CD4-positive, alpha-beta T cell (primary cell): Measurements from ENCODE around the gene LDLR. TPM values are rescaled to one million over a fixed set of nuclear protein-coding genes. Genes with fewer than 3 reads are reported as not detected.

Experiments
- ATAC-seq: fragments of 200-7000 bp; cut with Tn5 transposase; one replicate; pipeline ENCODE4 v1.10.0; 2022; ENCODE audit warnings: mild to moderate bottlenecking; ENCODE audit not compliant: poor library complexity
- CTCF ChIA-PET: fragments of 350-600 bp; sonication (Branson Sonifier 250); formaldehyde crosslinking; loops from one replicate; lab custom pipeline; 2021; ENCODE audit warnings: antibody characterized with exemption, inconsistent platforms; lab: Charles Lee
- POLR2A ChIA-PET: fragments of 350-600 bp; sonication (Branson Sonifier 250); formaldehyde crosslinking; loops from one replicate; lab custom pipeline; 2021; ENCODE audit warnings: antibody characterized with exemption, inconsistent platforms; lab: Charles Lee
- DNase-seq, 14 experiments: peaks; one replicate each; pipeline ENCODE4 v3.0.0-alpha.2; 2013 to 2020; ENCODE audit warnings: mixed read lengths in 2 of 14
- H3K27ac ChIP-seq, 2 donors: one replicate each; pipeline versions ENCODE4 v1.5.1 to v1.7.0; 2013; ENCODE audit warnings: low read length in 2 of 2, low read depth in 1 of 2, mild to moderate bottlenecking in 1 of 2
- H3K27me3 ChIP-seq, 2 experiments: 1 replicate in 1 of 2; 2 replicates in 1 of 2; pipeline versions ENCODE4 v1.6.1 to v1.7.0; 2013; ENCODE audit warnings: low read length in 2 of 2, control low read depth in 1 of 2, mild to moderate bottlenecking in 1 of 2, moderate library complexity in 1 of 2; ENCODE audit not compliant: insufficient read depth in 2 of 2, control insufficient read depth in 1 of 2
- H3K36me3 ChIP-seq: one replicate; pipeline ENCODE4 v1.6.1; 2013; ENCODE audit warnings: low read length, control low read depth; ENCODE audit not compliant: insufficient read depth
- H3K4me1 ChIP-seq: one replicate; pipeline ENCODE4 v1.6.1; 2013; ENCODE audit warnings: low read length, control low read depth; ENCODE audit not compliant: insufficient read depth
- H3K4me3 ChIP-seq: one replicate; pipeline ENCODE4 v1.5.1; 2013; ENCODE audit warnings: mild to moderate bottlenecking, low read length, moderate library complexity
- H3K9me3 ChIP-seq, 2 experiments: 1 replicate in 1 of 2; 2 replicates in 1 of 2; pipeline versions ENCODE4 v1.6.1 to v1.7.0; 2013; ENCODE audit warnings: low read length in 2 of 2, mild to moderate bottlenecking in 2 of 2, control low read depth in 1 of 2, moderate library complexity in 1 of 2; ENCODE audit not compliant: control insufficient read depth in 1 of 2, insufficient read depth in 1 of 2
- H3K27ac Mint-ChIP-seq: one replicate; pipeline ENCODE4 v1.8.0; 2020; ENCODE audit warnings: mixed read lengths
- H3K27me3 Mint-ChIP-seq: one replicate; pipeline ENCODE4 v1.8.0; 2021; ENCODE audit warnings: mixed read lengths
- H3K36me3 Mint-ChIP-seq: one replicate; pipeline ENCODE4 v1.8.0; 2021; ENCODE audit warnings: low read depth, mixed read lengths
- H3K4me1 Mint-ChIP-seq: one replicate; pipeline ENCODE4 v1.8.0; 2021; ENCODE audit warnings: low read depth, mixed read lengths
- H3K4me3 Mint-ChIP-seq: one replicate; pipeline ENCODE4 v1.8.0; 2020; ENCODE audit warnings: mild to moderate bottlenecking, mixed read lengths
- H3K9me3 Mint-ChIP-seq: one replicate; pipeline ENCODE4 v1.8.0; 2020; ENCODE audit warnings: mixed read lengths
- intact Hi-C, 2 experiments: fragments of 100-400 bp; cut with DNase I in 1 of 2; cut with micrococcal nuclease in 1 of 2; formaldehyde crosslinking; loops; one replicate each; pipeline versions ENCODE4 v1.15.1 to v1.9.0; 2023 to 2025; cut with DNase I, micrococcal nuclease
- polyA plus RNA-seq, 2 donors: library from polyadenylated mRNA; unstranded; fragments of 120-200 nt; gene quantifications; one replicate each; pipeline ENCODE4 v1.2.1, GENCODE V29; 2013
- total RNA-seq, 174 experiments: library from RNA in 2 of 174; stranded (reverse) in 2 of 174; gene quantifications; one replicate each; pipeline ENCODE4 v1.2.3 and lab custom pipeline; 2021 to 2026
- TF ChIP-seq, protein P1 (sequence below): fragments of 200-600 bp; IDR thresholded peaks from one replicate; pipeline ENCODE4 v1.8.0; 2022; ENCODE audit warnings: antibody characterized with exemption, mild to moderate bottlenecking

The LDLR gene
- total RNA-seq (10 to 100 TPM; 32.5 to 34.0 TPM), total RNA-seq (lab: John Stamatoyannopoulos, UW) (10.1 to 480 (median 100) reads per million in 172 experiments)
- 4.3 TPM for polyA plus RNA-seq (2013, experiment 1 of 2)
- polyA plus RNA-seq (2013, experiment 2 of 2) = 8.6 TPM

DNA sequence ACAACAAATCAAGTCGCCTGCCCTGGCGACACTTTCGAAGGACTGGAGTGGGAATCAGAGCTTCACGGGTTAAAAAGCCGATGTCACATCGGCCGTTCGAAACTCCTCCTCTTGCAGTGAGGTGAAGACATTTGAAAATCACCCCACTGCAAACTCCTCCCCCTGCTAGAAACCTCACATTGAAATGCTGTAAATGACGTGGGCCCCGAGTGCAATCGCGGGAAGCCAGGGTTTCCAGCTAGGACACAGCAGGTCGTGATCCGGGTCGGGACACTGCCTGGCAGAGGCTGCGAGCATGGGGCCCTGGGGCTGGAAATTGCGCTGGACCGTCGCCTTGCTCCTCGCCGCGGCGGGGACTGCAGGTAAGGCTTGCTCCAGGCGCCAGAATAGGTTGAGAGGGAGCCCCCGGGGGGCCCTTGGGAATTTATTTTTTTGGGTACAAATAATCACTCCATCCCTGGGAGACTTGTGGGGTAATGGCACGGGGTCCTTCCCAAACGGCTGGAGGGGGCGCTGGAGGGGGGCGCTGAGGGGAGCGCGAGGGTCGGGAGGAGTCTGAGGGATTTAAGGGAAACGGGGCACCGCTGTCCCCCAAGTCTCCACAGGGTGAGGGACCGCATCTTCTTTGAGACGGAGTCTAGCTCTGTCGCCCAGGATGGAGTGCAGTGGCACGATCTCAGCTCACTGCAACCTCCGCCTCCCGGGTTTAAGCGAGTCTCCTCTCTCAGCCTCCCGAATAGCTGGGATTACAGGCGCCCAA, at the start of gene LDLR:
TSS of gene LDLR (plus strand) at position 210 of the 760 bp plus-strand sequence. CDS start at position 296, 86 bp downstream.
- TF ChIP-seq, protein P1, sequence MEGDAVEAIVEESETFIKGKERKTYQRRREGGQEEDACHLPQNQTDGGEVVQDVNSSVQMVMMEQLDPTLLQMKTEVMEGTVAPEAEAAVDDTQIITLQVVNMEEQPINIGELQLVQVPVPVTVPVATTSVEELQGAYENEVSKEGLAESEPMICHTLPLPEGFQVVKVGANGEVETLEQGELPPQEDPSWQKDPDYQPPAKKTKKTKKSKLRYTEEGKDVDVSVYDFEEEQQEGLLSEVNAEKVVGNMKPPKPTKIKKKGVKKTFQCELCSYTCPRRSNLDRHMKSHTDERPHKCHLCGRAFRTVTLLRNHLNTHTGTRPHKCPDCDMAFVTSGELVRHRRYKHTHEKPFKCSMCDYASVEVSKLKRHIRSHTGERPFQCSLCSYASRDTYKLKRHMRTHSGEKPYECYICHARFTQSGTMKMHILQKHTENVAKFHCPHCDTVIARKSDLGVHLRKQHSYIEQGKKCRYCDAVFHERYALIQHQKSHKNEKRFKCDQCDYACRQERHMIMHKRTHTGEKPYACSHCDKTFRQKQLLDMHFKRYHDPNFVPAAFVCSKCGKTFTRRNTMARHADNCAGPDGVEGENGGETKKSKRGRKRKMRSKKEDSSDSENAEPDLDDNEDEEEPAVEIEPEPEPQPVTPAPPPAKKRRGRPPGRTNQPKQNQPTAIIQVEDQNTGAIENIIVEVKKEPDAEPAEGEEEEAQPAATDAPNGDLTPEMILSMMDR = no peak
- Histone ChIP-seq H3K36me3 (peaks cover 1% of the 10 kb centered on the region), H3K4me3 (peak within 1 kb of the TSS; percentile 86), H3K9me3 (peaks cover 0 to 4% of the 10 kb centered on the region in 2 experiments), H3K27ac (peak within 1 kb of the TSS; percentile 78), H3K4me1 (peaks cover 72% of the 10 kb centered on the region), H3K27me3 (no peaks in the 10 kb centered on the region)
- H3K9me3 Mint-ChIP-seq = no peaks in the 10 kb centered on the region
- ATAC-seq = peak; percentile 48
- peaks cover 10% of the 10 kb centered on the region for H3K36me3 Mint-ChIP-seq
- ChIA-PET POLR2A (interaction anchor here (0.6 to 1.9 kb wide), 8 partner anchors 9 to 523 kb away, joined by 3 to 10 read pairs (median 5); partner anchors contain the start of gene KRI1), CTCF (interaction anchor here (1.0 to 3.9 kb wide), 4 partner anchors 11 to 54 kb away, joined by 3 to 15 read pairs (median 8); no protein-coding TSS in a partner anchor)
- intact Hi-C loops = loop anchor here (2.0 to 10.0 kb wide), 4 partner anchors 38 to 129 kb away; partner anchors contain the start of gene SMARCA4 (in 2 of the 2)
- H3K27me3 Mint-ChIP-seq = no peaks in the 10 kb centered on the region
- peak; percentile 46 to 94 (median 66) for DNase-seq
- peaks cover 43% of the 10 kb centered on the region for H3K4me1 Mint-ChIP-seq
- peak within 1 kb of the TSS; percentile 89 for H3K4me3 Mint-ChIP-seq
- H3K27ac Mint-ChIP-seq = peak within 1 kb of the TSS; percentile 92

DNA sequence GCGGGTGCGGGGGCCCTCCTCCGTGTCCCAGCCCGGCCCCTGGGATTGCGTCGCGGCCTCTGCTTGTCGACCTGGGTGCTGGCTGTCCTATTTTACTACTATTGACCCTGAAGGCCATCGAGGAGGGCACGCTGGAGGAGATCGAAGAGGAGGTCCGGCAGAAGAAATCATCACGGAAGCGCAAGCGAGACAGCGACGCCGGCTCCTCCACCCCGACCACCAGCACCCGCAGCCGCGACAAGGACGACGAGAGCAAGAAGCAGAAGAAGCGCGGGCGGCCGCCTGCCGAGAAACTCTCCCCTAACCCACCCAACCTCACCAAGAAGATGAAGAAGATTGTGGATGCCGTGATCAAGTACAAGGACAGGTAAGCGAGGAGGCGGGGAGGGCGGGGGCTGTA, 48.1 kb upstream of the LDLR start:
- H3K4me3 ChIP-seq = no peak overlapping the region
- no peak overlapping the region for H3K27ac Mint-ChIP-seq
- DNase-seq (peak in 1 of 14 experiments; percentile 7), ATAC-seq (no peak)
- H3K27ac ChIP-seq = no peak overlapping the region
- CTCF ChIA-PET = interaction anchor here (0.7 kb wide), 1 partner anchor 104 kb away, joined by 4 read pairs; no protein-coding TSS in a partner anchor
- POLR2A ChIA-PET = no interaction called here
- TF ChIP-seq, protein P1 = no peak
- no peaks in the 10 kb centered on the region for H3K4me1 Mint-ChIP-seq
- H3K4me1 ChIP-seq = peaks cover 2% of the 10 kb centered on the region
- peaks cover 66% of the 10 kb centered on the region for H3K36me3 Mint-ChIP-seq
- intact Hi-C loops = no loop called here
- no peak overlapping the region for H3K4me3 Mint-ChIP-seq
- H3K36me3 ChIP-seq = peaks cover 53% of the 10 kb centered on the region
- H3K27me3 ChIP-seq = no peaks in the 10 kb centered on the region
- H3K9me3 ChIP-seq = no peaks in the 10 kb centered on the region
- H3K27me3 Mint-ChIP-seq = no peaks in the 10 kb centered on the region
- no peaks in the 10 kb centered on the region for H3K9me3 Mint-ChIP-seq

DNA sequence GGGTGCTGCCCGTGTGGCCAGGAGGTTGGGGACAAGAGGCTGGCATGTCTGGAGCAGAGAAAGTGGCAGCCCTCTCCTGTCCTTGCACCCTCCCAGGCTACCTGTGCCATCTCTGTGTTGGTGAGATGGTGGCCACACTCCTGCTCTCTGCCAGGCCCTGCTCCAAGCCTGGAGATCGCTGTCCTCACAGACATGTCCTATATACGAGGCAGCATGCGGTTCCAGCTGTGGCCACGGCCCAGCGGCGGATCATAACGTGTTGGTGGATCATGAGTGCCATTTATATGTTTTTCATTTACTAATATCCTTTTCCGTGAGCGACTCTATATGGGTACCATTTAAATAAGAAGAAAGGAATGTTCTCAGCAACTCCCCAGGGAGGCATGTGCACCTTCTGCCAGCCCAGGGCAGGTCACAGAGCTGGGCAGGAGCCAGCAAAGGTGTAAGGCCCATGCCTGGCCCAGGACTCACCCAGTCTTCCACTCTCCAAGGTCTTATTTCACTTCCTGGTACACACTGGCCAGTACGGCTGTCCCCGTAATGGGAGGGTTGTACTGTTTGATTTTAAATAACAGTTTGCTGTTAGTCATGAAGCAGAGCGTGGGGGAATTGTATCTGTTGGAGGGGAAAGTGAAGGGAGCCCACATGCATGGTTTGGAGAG, 47.2 kb upstream of the LDLR start:
- H3K4me1 ChIP-seq = peaks cover 2% of the 10 kb centered on the region
- Mint-ChIP-seq H3K36me3 (peaks cover 57% of the 10 kb centered on the region), H3K4me3 (no peak overlapping the region), H3K4me1 (peaks cover 4% of the 10 kb centered on the region), H3K9me3 (no peaks in the 10 kb centered on the region), H3K27ac (no peak overlapping the region), H3K27me3 (no peaks in the 10 kb centered on the region)
- intact Hi-C loops = no loop called here
- ATAC-seq (no peak), DNase-seq (peak in 1 of 14 experiments; percentile 5)
- POLR2A ChIA-PET = no interaction called here
- CTCF ChIA-PET = no interaction called here
- H3K36me3 ChIP-seq = peaks cover 44% of the 10 kb centered on the region
- H3K9me3 ChIP-seq = no peaks in the 10 kb centered on the region
- no peaks in the 10 kb centered on the region for H3K27me3 ChIP-seq
- no peak overlapping the region for H3K27ac ChIP-seq
- H3K4me3 ChIP-seq = no peak overlapping the region
- TF ChIP-seq, protein P1 = no peak
